Inflammatory macrophage treated with lipopolysaccharide for 1 hour (primary cell): ENCODE measurements around the gene CAND1.
A peak's percentile ranks its signal among the peaks of the same experiment; 100 is the strongest.

Experiments
- DNase-seq, 2 donors: peaks; one replicate each; pipeline ENCODE4 v3.0.0-alpha.2; 2020 to 2022

Gene CAND1

GRCh38 chr12:67268896-67269632, at the start of gene CAND1:
TSS of gene CAND1 (plus strand) at chr12:67269358. CDS start at chr12:67269718, 360 bp downstream.
- peak; percentile 99 to 100 for DNase-seq

- no peak for DNase-seq
These were observed 49.1 kb upstream of the CAND1 start for GRCh38 chr12:67220065-67220464.

GRCh38 chr12:67222302-67222701, 46.9 kb upstream of the CAND1 start:
- DNase-seq, result no peak

GRCh38 chr12:67223225-67223624, 45.9 kb upstream of the CAND1 start:
- no peak for DNase-seq

- DNase-seq, result no peak
These were observed 31.9 kb upstream of the CAND1 start for GRCh38 chr12:67237231-67237630.

GRCh38 chr12:67239061-67239460, 30.1 kb upstream of the CAND1 start:
- no peak for DNase-seq

- no peak for DNase-seq
These were observed 27.7 kb upstream of the CAND1 start for GRCh38 chr12:67241482-67241881.

GRCh38 chr12:67243260-67243659, 25.9 kb upstream of the CAND1 start:
- DNase-seq, result no peak

GRCh38 chr12:67245571-67245970, 23.6 kb upstream of the CAND1 start:
- no peak for DNase-seq

- DNase-seq, result no peak
These were observed 18.1 kb upstream of the CAND1 start for GRCh38 chr12:67251012-67251411.

- DNase-seq, result no peak
These were observed 14.7 kb upstream of the CAND1 start for GRCh38 chr12:67254372-67255026.

- DNase-seq, result no peak
These were observed 12.5 kb upstream of the CAND1 start for GRCh38 chr12:67256649-67257048.

- DNase-seq, result no peak
These were observed 5.7 kb upstream of the CAND1 start for GRCh38 chr12:67263471-67263870.

GRCh38 chr12:67268335-67268895, 743 bp upstream of the CAND1 start:
- peak; percentile 92 to 97 for DNase-seq

- DNase-seq, result peak in 1 of 2 donors; percentile 20
These were observed 745 bp downstream of the CAND1 start for GRCh38 chr12:67269633-67270573.

GRCh38 chr12:67270622-67271021, 1.5 kb downstream of the CAND1 start:
- DNase-seq, result no peak

- DNase-seq, result no peak
These were observed 2.8 kb downstream of the CAND1 start for GRCh38 chr12:67271976-67272375.

GRCh38 chr12:67274186-67274585, 5.0 kb downstream of the CAND1 start:
- DNase-seq, result no peak

GRCh38 chr12:67275380-67275913, 6.3 kb downstream of the CAND1 start:
- DNase-seq, result no peak

GRCh38 chr12:67276421-67276820, 7.3 kb downstream of the CAND1 start:
- DNase-seq, result peak; percentile 38 to 56

- no peak for DNase-seq
These were observed 10.5 kb downstream of the CAND1 start for GRCh38 chr12:67279637-67280036.

GRCh38 chr12:67280088-67280487, 10.9 kb downstream of the CAND1 start:
- no peak for DNase-seq

GRCh38 chr12:67280572-67280971, 11.4 kb downstream of the CAND1 start:
- no peak for DNase-seq
